Progenitor cell of endocrine pancreas (in vitro differentiated cells): ENCODE measurements around the gene LANCL2. TPM values are rescaled to one million over a fixed set of nuclear protein-coding genes. Genes with fewer than 3 reads are reported as not detected.

ENCODE experiments used
- DNase-seq: peaks from one replicate; pipeline ENCODE4 v3.0.0; 2021; ENCODE audit warnings: low spot score; ENCODE audit not compliant: unreplicated experiment
- H3K27ac Mint-ChIP-seq: 2 replicates; pipeline ENCODE4 v1.8.0; 2021; ENCODE audit warnings: mild to moderate bottlenecking, moderate library complexity, mixed read lengths
- H3K27me3 Mint-ChIP-seq: 2 replicates; pipeline ENCODE4 v1.8.0; 2021; ENCODE audit warnings: mixed read lengths
- H3K36me3 Mint-ChIP-seq: 2 replicates; pipeline ENCODE4 v1.8.0; 2022; ENCODE audit warnings: mixed read lengths; ENCODE audit not compliant: insufficient read depth
- H3K4me1 Mint-ChIP-seq: 2 replicates; pipeline ENCODE4 v1.8.0; 2021; ENCODE audit warnings: low read depth, mixed read lengths
- H3K4me3 Mint-ChIP-seq: 2 replicates; pipeline ENCODE4 v1.8.0; 2021; ENCODE audit warnings: low read depth, mild to moderate bottlenecking, moderate library complexity, mixed read lengths
- H3K9me3 Mint-ChIP-seq: 2 replicates; pipeline ENCODE4 v1.8.0; 2021; ENCODE audit warnings: low read depth, mixed read lengths
- CTCF ChIP-seq: fragments of 200-600 bp; sonication (generic); IDR thresholded peaks from one replicate; pipeline ENCODE4 v1.5.0; 2021; ENCODE audit warnings: antibody characterized with exemption, mild to moderate bottlenecking; ENCODE audit not compliant: unreplicated experiment
- total RNA-seq: library from RNA; stranded (reverse); gene quantifications from 2 replicates; pipeline ENCODE4 v1.2.1, GENCODE V29; 2021

The LANCL2 gene
- total RNA-seq, 1 donor from 2014 or later, result 21.0 TPM

DNA sequence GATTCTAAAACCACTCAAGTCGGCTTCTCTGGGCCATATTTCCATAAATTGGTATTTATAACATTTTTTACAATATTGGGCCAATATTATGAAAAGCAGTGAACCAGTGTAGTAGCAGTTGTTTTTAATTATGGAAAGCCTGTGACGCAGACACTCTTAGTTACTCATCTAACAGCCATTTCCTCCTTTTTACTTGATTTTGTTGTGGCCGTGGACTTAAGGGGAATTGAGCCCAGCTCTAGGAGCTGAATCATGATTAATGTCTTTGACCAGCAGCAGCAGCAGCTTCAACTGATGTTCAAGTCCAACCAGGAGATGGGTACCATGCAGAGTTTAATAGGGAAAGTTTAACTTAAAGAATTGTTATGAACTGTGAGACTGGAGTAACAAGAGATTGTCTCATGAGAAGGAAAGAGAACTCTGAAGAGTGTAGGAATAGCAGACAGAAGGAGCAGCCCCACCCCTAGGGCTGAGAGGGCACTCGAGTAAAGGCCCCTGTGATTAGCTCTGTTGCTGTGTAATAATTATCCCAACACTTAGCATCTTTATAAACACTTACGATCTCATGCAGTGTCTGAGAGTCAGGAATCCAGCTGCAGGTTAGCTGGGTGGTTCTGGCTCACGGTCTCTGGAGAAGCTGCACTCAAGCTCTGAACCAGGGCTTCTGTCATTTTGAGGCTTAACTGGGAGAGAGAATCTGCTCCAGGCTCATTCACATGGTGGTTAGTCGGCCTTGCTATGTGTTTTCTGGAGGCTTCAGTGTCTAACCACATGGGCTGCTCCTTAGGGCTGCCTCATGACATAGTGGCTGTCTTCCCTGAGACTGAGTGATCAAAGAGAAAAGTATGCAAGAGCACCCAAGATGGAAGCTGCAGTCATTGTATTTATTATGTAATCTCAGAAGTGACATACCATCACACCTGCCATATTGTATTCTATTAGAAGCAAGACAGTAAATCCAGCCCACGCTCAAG lies 4.6 kb downstream of the LANCL2 start:
- TF ChIP-seq CTCF, result no peak
- Mint-ChIP-seq H3K27ac (no peak overlapping the region), H3K4me3 (no peak overlapping the region), H3K27me3 (no peaks in the 10 kb centered on the region), H3K9me3 (no peaks in the 10 kb centered on the region), H3K4me1 (peaks cover 14% of the 10 kb centered on the region), H3K36me3 (peaks cover 1% of the 10 kb centered on the region)
- no peak for DNase-seq

- no peak for DNase-seq
- Mint-ChIP-seq H3K27ac (no peak overlapping the region), H3K27me3 (no peaks in the 10 kb centered on the region), H3K4me1 (no peaks in the 10 kb centered on the region), H3K9me3 (no peaks in the 10 kb centered on the region), H3K36me3 (peaks cover 2% of the 10 kb centered on the region), H3K4me3 (no peak overlapping the region)
- no peak for TF ChIP-seq CTCF
Measured at GRCh38 chr7:55374213-55374612, 9.1 kb downstream of the LANCL2 start.

DNA sequence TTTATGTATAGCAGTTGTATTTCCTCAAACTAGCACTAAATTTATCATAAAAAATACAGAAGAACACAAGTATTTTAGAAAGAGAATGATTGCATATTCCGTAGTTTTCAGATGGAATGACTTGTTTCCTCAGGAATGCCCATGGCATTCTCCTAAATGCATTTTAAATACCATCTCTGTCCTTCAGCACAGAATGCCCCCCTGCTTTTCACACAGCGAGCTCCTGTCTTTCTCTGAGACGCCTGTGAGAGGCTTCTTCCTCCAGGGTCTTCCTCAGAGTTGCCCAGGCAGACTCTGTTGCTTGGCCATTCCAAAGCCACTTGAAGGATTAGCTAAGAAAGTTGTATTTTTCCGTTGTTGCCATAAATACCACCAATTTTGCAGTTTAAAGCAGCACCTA lies 10.1 kb downstream of the LANCL2 start:
- no peak overlapping the region for H3K27ac Mint-ChIP-seq
- no peak for DNase-seq
- H3K36me3 Mint-ChIP-seq, result peaks cover 2% of the 10 kb centered on the region
- no peaks in the 10 kb centered on the region for H3K9me3 Mint-ChIP-seq
- H3K4me3 Mint-ChIP-seq, result no peak overlapping the region
- H3K27me3 Mint-ChIP-seq, result no peaks in the 10 kb centered on the region
- TF ChIP-seq CTCF, result no peak
- H3K4me1 Mint-ChIP-seq, result no peaks in the 10 kb centered on the region

DNA sequence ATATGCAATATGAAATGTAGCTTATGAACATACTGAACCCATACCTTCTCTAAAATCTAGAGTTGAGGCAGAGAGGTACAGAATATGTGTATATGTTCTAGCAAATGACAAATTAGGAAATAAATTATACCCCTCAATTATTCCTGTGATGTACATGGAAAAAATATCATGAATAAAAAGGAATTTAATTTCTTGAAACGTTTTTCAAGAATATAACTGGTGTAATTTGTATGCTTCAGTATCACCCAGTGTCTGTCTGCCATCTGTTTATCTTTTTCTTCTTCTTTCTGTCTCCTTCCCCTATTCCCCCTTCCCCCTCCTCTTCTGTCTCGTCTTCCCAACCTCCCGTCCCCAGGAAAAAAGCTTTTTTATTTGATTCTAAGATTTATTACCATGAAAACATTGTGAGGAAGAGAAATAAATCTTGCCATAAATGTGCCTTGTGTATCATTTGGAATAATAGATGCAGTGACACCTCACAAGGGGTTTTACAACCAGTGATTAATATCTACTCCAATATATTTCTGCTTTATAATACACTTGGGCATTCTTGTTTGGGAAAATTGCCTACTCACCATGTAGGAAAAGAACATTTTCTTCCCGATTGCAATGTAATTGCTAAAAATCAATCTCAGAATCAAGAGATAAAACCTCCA lies 12.2 kb downstream of the LANCL2 start:
- no peak for DNase-seq
- Mint-ChIP-seq H3K27me3 (no peaks in the 10 kb centered on the region), H3K4me1 (no peaks in the 10 kb centered on the region)

More for the DNA sequence above, 12.2 kb downstream of the LANCL2 start:
- Mint-ChIP-seq H3K9me3 (peaks cover 17% of the 10 kb centered on the region), H3K36me3 (peaks cover 12% of the 10 kb centered on the region), H3K27ac (no peak overlapping the region), H3K4me3 (no peak overlapping the region)
- TF ChIP-seq CTCF, result no peak
